ENCODE data around the gene IRGC.

IRGC gene

GRCh38 chr19:43719378-43719868, 3.5 kb downstream of the IRGC start:
- Histone ChIP-seq H3K9me3 (no peaks in the 10 kb centered on the region), H3K4me3 (ENCODE audit: low read depth in 1 of 2, low read length in 1 of 2) (no peak overlapping the region), H3K27ac (no peak overlapping the region), H3K4me1 (ENCODE audit: control insufficient read depth in 1 of 2, insufficient read depth in 1 of 2, low read depth in 1 of 2, low read length in 1 of 2) (no peaks in the 10 kb centered on the region), H3K36me3 (no peaks in the 10 kb centered on the region), H3K27me3 (no peaks in the 10 kb centered on the region)
- TF ChIP-seq CTCF (IDR thresholded peaks at IDR 0.05) = no peak

GRCh38 chr19:43719918-43720317, 4.0 kb downstream of the IRGC start:
- Histone ChIP-seq H3K9me3 (no peaks in the 10 kb centered on the region), H3K36me3 (no peaks in the 10 kb centered on the region), H3K27ac (no peak overlapping the region), H3K4me1 (ENCODE audit: control insufficient read depth in 1 of 2, insufficient read depth in 1 of 2, low read depth in 1 of 2, low read length in 1 of 2) (peaks cover 0 to under 1% of the 10 kb centered on the region in 2 experiments), H3K27me3 (no peaks in the 10 kb centered on the region), H3K4me3 (ENCODE audit: low read depth in 1 of 2, low read length in 1 of 2) (no peak overlapping the region)
- TF ChIP-seq CTCF (IDR thresholded peaks at IDR 0.05) = no peak

DNA sequence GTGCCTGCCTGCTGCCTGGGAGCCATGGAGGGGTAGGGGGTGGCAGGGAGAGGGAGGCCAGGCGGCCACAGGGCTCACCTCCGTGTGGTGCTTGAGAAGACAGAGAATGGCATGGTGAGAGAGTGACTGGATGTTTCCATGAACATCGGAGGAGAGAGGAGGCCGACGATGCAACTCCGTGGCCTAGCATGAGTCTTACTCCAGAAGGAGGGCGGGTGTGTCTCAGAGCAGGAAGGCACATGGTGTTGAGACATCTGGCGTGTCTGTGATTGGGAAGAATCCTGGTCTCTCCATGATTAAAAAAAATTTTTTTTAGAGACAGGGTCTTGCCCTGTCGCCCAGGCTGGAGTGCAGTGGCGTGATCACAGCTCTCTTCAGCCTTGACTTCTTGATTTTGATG, 5.1 kb downstream of the IRGC start:
- TF ChIP-seq CTCF (IDR thresholded peaks at IDR 0.05) = no peak
- no peaks in the 10 kb centered on the region for H3K36me3 ChIP-seq
- H3K27ac ChIP-seq = no peak overlapping the region

GRCh38 chr19:43721469-43722048, 5.7 kb downstream of the IRGC start:
- Histone ChIP-seq H3K4me3 (ENCODE audit: low read depth in 1 of 2, low read length in 1 of 2) (no peak overlapping the region), H3K36me3 (no peaks in the 10 kb centered on the region), H3K4me1 (ENCODE audit: control insufficient read depth in 1 of 2, insufficient read depth in 1 of 2, low read depth in 1 of 2, low read length in 1 of 2) (peaks cover 15 to 17% of the 10 kb centered on the region in 2 experiments), H3K9me3 (no peaks in the 10 kb centered on the region), H3K27ac (no peak overlapping the region), H3K27me3 (no peaks in the 10 kb centered on the region)
- no peak for TF ChIP-seq CTCF (IDR thresholded peaks at IDR 0.05)

More for the DNA sequence above, 5.1 kb downstream of the IRGC start:
- H3K9me3 ChIP-seq = no peaks in the 10 kb centered on the region
- no peak overlapping the region for H3K4me3 ChIP-seq (ENCODE audit: low read depth in 1 of 2, low read length in 1 of 2)
- peaks cover 9 to 11% of the 10 kb centered on the region in 2 experiments for H3K4me1 ChIP-seq (ENCODE audit: control insufficient read depth in 1 of 2, insufficient read depth in 1 of 2, low read depth in 1 of 2, low read length in 1 of 2)
- no peaks in the 10 kb centered on the region for H3K27me3 ChIP-seq

- Histone ChIP-seq H3K9me3 (no peaks in the 10 kb centered on the region), H3K27ac (no peak overlapping the region), H3K4me1 (ENCODE audit: control insufficient read depth in 1 of 2, insufficient read depth in 1 of 2, low read depth in 1 of 2, low read length in 1 of 2) (peaks cover 28 to 32% of the 10 kb centered on the region in 2 experiments), H3K4me3 (ENCODE audit: low read depth in 1 of 2, low read length in 1 of 2) (no peak overlapping the region), H3K36me3 (peaks cover 3% of the 10 kb centered on the region), H3K27me3 (no peaks in the 10 kb centered on the region)
- TF ChIP-seq CTCF (IDR thresholded peaks at IDR 0.05) = peak; percentile 46
These were observed 7.7 kb downstream of the IRGC start for GRCh38 chr19:43723588-43723987.

All from neutrophil (primary cell).